ENCODE results near the gene ADAMTSL1. TPM values are rescaled to one million over a fixed set of nuclear protein-coding genes. Genes with fewer than 3 reads are reported as not detected.

The ADAMTSL1 gene
- total RNA-seq, 1 donor from 2014 or later: not detected

DNA sequence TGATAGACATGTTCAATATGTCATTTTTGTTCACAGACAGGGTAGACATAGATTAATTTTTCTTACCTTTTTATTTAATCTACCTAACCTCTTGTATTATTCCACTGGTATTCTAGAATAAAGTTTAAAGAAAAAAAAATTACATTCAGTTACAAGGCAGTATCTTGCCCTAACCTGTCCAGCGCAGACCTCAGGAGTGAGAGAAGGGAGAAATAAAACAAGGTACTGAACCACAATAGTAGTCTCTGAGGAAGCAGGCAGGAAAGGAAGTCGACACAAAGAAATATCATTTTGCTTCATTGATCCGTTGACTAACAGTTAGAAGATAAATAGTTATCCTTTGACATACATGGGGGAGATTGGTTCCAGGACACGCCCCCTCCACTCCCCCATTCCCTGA, 12.5 kb upstream of the ADAMTSL1 start:
- intact Hi-C loops (cut with micrococcal nuclease): no loop called here

DNA sequence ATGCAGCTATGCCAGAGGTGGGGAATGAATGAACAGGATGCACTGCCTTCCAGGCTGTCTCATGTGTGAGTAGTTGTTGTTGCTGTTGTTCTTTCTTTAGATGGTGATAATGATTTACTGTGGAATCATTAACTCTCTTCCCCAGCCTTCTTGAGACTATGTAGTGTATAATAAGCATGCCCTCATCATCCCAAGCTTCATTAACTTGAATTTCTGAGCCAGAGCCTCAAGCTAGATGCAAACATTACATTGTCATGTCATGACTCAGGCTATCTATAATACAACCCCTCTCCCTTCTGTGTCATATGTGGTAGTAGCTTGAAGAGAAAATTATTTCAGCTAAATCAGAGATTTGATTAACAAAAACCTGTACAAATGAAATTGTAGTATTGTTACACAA, 10.0 kb upstream of the ADAMTSL1 start:
- intact Hi-C loops (cut with micrococcal nuclease): no loop called here

DNA sequence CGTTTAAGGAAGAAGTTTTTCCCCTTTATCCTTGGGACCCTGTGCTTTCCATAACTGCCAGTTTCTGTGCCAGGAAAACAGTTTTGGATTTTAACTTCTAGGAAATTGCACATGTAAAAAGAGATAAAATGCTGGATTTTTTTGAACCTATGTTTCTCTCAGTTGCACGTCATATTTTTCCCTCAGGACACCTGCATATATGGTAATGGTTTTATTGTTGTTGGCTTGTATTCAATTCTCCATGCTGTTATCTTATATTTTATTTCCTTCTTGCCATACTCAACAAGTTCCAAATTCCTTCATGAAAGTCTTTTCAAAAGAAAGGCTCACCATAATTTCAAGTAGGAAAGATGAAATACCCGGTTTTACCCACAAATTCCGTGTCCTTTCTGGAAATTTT, 7.9 kb upstream of the ADAMTSL1 start:
- intact Hi-C loops (cut with micrococcal nuclease): no loop called here

DNA sequence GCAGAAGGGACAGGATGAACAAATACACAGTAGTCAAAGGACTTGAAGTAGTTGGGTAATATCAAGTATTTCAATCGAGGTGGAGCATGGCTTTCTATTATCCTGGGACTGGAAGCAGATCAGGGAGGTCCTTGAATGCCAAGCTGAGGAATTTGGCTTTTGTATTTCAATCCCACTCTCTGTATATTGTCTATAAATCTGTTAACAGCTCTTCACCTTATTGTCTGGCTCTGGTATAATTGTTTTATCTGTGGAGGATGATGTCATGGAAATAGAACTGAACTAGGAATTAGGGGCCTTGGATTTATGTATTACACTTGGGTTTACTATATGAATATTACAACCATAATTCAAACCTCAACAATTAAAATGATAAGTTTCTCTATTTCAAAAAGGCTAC, 6.3 kb upstream of the ADAMTSL1 start:
- intact Hi-C loops (cut with micrococcal nuclease): no loop called here

DNA sequence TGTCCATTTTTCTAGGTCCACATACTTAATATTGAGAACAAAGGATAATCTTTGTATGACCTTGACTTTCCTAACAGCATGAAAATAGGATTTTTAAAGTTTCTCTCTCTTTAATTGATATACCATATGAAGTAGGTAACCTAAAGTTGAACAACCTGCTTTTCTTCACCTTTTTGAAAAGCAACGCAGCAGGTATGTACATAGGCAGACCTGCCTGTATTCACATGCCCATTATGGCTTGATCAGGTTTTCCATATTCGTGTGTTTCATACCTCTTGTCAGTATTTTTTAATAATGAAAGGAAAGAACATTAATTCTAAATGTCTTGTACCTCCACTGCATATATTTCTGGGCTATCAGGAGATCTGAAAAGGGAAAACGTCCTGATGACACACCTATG, 1.5 kb upstream of the ADAMTSL1 start:
- intact Hi-C loops (cut with micrococcal nuclease): no loop called here

DNA sequence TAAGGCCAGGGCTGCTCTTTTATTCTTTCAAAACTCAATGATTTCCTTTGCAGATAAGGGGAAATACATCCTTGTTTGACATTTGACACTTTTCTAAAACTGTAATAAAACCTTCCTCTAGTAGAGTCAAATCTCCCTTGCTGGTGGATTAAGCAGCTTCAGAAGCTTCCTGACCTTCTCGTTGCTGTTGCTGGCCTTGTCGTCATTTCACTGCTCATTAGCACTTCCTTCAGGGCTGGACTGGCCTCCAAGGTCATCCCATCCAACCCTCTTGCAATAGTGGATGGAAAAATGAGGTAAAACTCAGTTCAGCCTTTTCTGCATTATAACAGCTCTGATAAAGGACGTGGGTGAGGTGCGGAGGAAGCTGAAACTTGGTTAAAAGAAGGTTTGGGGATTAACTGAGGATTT, 1.1 kb upstream of the ADAMTSL1 start:
- intact Hi-C loops (cut with micrococcal nuclease): no loop called here

DNA sequence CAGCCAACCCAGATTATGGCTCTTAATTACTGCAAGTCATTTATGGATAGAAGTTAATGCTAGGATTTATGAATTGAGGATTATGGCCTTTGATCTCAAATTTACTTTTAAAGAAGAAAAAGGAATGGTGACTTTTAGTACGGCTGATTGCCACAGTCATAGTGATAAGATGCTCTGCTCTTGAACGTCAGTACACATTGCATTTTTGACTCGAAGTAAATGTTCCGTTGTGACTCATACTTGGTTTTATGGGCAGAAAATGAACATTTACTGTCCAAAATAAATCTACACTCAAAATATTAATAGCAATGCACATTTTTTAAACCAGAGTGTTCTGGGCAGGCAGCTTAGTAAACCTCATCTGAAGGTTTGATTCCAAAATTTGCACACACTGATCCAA, 830 bp downstream of the ADAMTSL1 start:
- intact Hi-C loops (cut with micrococcal nuclease): no loop called here

DNA sequence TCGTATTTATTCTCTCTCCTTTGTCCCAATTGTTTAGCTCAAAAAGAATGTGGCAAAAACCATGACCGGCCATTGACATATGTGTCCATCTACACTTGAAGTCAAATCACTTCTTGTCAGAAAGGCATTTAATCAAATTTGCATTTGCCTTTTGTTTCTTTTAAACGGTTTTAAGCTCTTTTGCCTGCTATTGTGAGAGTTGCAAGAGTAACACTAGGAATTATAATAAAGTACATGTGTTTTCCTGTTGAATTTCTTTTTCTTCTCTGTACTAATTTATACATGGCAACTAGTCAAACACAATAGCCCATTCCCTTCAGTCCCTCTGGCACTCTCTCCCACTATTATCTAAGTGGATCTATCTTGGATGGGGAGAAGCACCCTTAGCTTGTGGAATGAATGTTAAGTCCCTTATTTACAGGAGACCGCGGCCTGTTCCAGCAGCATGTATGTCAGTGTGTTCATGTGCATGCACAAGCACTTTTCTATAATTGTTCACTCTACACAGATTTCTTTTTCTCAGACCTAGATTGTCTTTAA, 3.2 kb downstream of the ADAMTSL1 start:
- intact Hi-C loops (cut with micrococcal nuclease): no loop called here

DNA sequence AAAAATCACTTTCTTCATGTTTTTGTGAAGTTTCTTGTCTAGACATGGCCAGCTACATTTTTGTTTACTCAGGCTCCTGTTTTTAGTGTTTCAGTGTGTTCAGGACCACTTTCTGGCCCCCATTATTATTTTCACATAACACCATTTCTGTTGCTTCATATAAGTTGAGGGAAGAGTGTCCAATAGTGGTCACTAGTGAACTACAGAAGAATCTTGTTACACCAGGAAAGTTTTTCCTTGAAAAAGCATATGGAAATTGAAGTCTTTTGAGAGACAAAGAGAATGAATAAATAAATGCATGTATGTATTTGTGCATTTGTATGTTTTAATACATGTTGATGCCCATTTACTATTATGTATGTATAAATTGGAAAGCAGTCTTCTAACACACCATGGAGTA, 3.8 kb downstream of the ADAMTSL1 start:
- intact Hi-C loops (cut with micrococcal nuclease): no loop called here

DNA sequence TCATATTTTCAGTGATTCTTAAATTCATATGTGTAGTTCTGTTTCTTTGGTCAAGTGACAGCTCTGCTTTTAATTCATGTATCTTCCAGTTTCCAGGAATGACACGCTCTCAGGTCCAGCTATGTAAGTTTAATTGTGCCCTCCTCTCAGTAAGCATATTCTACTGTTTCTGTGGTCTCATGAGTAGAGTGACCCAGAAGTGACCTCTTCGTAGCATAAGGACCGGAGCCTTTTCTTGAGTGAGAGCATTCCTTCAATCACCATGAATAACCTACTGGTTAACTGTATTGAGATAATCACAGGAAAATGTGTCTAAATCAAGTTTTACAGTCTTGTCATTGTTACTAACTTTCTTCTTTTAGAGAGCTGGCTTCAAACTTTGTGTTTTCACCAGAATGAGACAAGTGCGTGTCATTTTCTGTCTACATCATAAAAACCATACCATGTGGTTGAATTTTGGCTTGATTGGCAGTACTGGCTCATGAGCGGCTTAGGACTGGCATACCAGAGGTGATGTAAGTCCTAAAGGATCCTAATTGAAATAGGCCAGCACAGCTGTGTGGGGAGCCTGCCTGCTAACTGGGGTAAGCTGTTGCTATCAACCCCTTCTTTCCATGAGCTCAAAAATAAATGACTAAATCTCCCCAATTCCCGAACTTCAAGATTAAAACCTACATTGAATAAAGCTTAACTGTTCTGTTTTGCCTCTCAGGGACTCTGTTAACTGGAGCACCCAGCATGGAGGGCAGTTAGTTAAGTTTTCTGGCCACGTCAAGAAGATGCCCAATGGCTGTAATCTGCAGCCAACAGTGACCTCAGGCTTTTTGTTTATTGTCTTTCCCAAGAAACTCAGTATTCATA, 4.8 kb downstream of the ADAMTSL1 start:
- intact Hi-C loops (cut with micrococcal nuclease): no loop called here

DNA sequence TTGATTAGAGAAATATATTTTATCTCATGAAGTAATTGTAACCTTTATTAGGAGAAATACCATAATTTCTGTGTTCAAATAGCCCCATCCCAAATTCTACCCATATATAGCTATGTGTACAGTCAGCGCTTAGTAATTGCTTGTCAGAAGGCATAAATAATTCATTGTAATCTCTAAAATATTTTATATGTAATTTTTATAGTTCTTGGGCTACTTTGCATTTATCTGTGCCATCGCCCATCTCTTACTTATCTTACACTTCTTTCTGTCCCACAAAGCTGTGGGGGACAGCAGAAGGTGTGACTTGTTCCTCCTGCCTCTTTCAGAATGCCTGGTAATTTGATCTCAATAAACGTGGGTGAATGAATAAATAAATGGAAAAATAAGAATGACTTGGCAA, 5.5 kb downstream of the ADAMTSL1 start:
- intact Hi-C loops (cut with micrococcal nuclease): no loop called here

DNA sequence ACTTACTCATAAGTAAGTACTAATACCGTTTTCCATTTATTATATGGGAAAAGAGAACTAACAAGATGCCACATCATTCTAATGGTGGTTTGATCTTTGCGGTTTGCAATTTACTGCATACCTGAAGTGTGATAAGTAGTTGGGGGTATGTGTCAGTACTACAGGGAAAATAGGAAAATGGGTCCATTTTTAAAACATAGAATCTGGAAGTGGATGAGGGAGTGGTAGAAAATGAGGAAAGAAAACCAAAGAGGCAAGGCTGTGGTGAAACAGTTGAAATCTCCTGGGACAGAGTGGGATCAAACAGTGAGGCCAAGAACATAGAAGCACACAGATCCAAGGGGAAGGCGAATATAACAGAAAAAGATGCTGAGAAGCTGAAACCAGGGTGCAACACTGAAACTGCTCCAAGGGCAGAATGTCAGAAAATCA, 6.7 kb downstream of the ADAMTSL1 start:
- intact Hi-C loops (cut with micrococcal nuclease): no loop called here

DNA sequence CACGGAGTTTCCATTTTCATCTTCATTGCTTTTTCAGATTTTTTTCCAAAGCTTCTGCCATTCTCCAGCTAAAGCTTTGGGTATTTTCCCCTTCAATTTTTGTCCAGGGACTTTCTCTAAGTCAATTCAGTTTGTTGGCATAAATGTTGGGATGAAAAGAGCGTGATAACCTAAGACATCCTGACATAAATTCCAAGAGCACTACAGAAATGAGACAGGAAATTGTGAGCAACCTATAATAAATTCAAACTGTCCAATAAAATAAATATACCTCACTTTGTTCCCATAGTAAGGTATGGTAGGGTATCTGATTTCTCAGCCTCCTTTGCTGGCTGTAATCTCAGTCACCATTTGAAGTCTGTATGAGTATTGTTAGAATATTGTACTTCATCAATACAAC, 8.4 kb downstream of the ADAMTSL1 start:
- intact Hi-C loops (cut with micrococcal nuclease): no loop called here

DNA sequence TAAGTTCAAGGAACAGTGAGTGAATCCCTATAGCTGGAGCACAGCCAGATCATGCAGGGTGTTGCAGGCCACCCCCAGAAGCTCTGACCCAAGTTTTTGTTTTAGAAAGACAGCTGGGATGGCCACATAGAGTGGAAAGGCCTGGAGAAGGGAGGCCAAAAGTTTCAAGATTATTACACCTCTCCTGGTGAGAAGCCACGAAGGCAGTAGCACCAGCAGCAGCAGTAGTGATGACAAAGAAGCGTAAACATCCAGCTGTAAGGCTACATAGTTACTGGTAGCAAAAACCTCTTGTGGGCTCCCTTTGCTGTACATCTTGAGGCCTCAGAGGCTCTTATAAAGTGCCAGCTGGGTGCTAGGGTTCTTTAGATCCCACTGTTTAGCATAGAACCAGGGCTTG, 11.8 kb downstream of the ADAMTSL1 start:
- intact Hi-C loops (cut with micrococcal nuclease): no loop called here

DNA sequence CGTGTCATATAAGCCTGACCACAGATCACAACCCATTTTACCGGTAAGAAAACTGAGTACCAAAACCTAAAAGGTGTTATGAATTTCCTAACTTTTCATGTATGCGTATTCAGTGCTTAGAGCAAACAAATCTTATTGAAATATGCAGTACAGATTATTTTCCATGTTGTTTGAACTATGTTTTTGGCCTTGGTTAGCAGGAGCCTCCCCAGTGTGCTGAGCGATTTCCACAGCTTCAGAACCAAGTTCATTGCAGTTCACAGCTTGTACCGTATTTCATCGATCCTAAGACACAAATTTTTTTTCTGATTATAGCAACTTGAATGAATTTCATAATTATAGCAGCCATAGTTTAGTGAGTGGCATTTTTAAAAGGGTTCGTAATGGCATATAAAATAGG, 13.7 kb downstream of the ADAMTSL1 start:
- intact Hi-C loops (cut with micrococcal nuclease): no loop called here

DNA sequence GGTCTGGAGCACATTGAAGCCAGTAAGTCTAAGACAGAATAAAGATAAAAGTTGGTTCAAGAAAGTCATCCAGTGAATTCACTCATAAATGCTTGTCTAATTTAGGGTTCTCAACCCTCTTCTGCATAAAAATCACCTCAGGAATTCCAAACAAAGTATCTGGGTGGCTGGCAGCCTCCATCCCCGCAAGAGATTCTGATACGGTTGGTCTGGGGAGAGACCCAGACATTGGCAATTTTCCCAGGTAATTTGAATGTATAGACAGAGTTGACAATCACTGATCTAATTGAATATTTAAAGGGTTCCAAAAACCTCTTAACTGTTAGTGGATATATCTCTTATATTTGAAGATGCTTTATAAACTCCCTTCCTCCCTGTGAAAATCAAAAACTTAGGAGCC, 14.9 kb downstream of the ADAMTSL1 start:
- intact Hi-C loops (cut with micrococcal nuclease): no loop called here

DNA sequence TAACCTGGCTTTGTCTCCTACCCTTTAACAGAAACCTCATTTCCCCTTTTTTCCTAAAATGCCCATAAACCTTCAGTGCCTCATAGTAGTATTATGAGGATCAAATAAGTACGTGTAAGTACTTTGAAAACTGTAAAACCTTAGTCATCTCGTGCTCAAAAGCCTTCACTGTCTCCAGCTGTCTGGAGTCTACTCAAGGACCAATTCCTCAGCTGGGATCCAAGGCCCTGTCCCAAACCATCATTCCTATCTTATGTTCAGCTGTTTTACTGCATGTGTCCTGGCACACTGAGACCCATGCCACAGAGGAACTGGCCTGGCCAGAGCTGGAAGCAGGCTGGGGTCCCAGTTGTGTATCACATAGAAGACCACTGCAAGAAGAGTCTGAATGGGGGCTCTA, 15.9 kb downstream of the ADAMTSL1 start:
- intact Hi-C loops (cut with micrococcal nuclease): no loop called here

DNA sequence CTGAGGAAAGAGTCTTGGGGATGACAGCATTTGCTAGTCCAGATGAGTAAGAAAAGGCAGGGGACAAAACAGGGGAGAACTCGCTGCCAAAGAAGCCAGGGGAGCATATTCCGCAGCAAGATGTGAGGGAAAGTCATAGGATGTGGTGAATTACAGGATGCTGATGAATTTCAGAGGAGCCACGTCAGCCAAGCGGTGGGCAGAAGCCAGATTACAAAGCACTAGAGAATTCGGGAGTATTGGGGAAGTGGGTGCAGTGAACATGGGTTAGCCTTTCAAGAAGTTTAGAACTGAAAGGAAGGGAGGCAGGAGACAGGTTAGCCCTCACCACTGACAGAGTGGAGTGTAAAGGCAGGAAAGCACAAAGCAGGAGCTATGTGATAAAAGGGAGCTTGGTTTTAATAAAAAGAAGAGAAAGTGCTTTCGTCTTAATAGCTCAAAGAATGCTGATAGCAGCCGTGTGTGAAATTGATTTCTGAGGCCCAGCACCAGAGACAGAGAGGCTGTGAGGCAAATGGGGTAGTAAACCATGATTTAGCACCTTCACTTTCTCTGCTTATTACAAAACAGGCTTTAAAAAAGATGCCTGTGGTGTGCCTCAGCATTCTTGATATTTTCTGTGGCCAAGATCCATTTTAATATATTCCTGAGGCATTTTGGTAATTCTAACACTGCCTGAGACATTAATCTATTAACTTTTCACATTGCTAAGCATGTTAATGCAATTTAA, 16.9 kb downstream of the ADAMTSL1 start:
- intact Hi-C loops (cut with micrococcal nuclease): no loop called here

DNA sequence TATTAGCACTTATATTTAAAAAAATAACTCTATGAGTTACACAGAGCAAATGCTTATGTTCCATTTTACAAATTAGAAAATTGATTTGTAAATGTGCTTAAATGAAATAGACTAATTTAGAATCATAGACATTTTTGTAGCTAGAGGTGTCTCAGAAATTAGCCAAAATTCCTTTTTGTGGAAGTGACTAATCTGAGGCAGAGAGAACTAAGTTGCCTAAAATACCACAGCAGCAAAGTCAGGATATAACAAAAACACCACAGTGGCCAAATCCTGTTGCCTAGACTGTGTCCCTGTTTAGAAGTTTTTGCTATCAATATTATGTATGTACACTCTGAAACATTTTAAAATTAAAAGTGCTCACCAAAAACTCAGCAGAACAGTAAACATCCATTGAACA, 18.7 kb downstream of the ADAMTSL1 start:
- intact Hi-C loops (cut with micrococcal nuclease): no loop called here

DNA sequence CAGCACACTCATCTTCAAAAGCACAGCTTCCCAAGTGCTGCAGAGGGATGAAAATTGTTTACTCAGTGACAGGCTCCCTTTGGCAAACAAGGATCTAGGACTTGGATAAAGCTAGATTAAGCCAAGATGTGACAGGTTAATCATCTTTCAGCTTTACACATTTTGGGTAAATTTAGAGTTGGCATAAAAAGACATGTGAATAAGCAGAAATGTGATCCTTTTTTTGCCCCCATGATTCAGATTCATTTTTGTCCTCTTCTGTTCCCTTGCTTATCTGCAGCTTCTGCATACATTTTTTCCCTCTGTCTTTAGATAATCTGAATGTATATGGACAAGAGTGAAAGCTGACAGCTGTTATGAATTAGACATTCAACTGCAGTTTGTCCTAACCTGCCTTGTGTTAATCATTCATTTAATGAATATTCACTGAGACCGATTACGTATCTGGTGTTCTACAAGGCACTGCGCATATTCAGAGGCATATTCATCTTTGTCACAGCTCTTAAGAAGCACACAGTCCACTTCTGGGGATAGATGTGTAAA, 19.6 kb downstream of the ADAMTSL1 start:
- intact Hi-C loops (cut with micrococcal nuclease): no loop called here

DNA sequence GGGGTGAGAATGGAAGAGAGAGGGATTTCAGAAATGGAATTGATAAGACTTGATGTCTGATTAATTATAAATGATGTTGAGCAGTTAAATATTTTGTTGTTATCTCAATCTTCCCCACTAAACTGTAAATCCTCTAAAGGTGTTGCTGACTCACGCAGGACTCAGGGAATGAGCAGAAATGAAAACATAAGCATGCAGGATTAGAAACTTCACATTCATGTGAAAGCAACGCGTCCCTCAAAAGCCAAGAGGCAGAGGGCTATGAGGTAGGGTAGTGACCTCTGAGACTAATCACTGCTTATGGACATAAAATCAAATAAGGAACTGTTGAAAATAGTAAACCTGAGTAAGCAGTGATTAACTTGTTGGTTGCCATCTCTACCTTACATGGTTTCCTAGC, 21.1 kb downstream of the ADAMTSL1 start:
- intact Hi-C loops (cut with micrococcal nuclease): no loop called here

DNA sequence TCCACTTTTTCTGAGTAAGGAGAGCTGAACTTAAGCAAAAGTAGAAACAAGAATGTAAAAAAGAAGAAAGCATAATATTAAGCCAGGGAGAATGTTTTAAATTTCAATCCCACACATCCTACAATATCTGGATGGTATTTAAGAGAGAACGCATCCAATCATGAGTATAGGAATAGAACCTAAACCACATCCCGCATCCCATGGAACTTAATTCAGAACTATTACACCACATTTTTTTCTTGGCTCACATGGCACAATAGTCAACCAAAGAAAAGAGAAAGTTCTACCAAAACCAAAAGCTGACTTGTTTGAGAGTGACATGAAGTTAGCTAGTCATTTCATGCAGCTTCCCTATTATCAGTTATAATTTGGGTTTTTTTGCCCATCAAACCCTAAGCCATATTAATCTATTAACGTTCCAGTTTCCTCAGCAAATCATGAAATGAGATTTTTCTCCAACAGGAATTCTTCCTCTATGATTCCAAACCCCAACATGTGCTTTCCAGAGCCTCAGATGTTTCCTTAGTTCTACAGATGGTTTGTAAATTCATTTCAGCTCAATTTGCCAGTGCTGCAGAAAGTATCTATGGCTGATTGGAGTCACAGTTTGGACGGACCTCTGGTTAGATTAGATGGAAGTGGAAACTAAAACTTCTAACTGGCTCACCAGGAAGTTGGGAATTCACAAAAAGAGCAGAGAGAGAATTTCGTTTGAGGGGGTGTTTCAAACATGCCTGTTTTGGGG, 22.5 kb downstream of the ADAMTSL1 start:
- intact Hi-C loops (cut with micrococcal nuclease): no loop called here
